NCI-H1417 (cell line): ENCODE data around the gene VAPB.

Experiments used
- DNase-seq, 3 experiments: peaks; one replicate each; lab custom pipeline; 2025; lab: John Stamatoyannopoulos, UW

The VAPB gene

DNA sequence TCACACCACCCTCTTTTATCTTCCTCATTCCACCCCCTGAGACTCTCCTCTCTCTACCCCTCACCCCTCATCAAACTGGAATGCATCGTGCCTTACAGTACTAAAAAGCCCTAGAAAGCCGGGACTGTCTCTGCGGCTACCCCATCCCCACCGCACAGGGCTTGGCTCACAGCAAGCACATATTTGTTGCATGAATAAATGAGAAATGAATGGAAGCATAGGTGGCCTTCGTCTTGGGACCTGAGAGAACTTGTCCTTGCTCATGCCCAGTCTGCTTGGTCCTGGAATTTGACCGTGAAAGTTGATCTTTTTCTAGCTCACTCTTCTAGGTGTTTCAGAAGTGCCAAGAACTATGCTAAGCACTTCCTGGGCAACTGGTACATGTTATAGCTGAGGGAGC lies 72.9 kb downstream of the VAPB start:
- no peak for DNase-seq

DNA sequence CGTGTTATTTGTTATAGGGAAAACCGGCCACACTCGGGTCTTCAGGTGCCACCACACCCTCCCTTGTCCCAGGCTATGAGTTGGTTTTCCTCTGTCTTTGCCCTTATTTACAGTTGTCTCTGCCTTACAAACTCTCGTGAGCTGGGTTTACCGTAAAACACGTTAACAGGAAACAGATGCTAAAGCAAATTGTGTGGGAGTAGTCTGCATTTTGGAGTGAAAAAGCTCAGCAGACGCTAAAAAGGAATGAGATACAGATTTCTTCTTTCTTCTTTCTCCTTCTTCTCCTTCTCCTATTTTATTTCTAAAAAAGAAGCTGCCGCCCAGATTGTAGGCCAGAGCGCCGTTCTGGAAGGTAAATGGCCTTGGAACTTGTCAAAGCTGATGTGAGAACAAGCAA lies 74.2 kb downstream of the VAPB start:
- DNase-seq: no peak

DNA sequence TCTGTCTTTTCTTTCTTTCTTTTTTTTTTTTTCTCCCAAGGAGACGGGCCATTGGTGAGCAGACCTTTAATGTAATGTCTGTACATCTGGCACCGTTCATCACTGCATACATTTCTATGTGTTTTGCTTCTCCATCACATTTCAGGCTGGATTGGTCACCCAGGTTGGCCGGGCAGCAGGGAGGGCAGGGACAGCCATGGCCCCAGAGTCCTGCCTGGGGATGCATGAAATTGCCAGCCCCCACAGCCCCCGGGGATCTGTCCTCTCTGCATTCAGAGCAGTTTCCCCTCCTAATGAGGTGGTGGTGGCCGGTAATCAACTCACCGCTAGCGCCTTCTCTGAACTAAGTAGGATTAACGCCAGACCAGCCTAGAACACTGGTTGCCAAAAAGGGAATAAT lies 75.8 kb downstream of the VAPB start:
- no peak for DNase-seq

GRCh38 chr20:58466095-58466708 lies 77.2 kb downstream of the VAPB start:
- DNase-seq: no peak

- no peak for DNase-seq
Observed at GRCh38 chr20:58466729-58467571, 77.9 kb downstream of the VAPB start.

GRCh38 chr20:58467572-58468527 lies 78.8 kb downstream of the VAPB start:
- DNase-seq: no peak

DNA sequence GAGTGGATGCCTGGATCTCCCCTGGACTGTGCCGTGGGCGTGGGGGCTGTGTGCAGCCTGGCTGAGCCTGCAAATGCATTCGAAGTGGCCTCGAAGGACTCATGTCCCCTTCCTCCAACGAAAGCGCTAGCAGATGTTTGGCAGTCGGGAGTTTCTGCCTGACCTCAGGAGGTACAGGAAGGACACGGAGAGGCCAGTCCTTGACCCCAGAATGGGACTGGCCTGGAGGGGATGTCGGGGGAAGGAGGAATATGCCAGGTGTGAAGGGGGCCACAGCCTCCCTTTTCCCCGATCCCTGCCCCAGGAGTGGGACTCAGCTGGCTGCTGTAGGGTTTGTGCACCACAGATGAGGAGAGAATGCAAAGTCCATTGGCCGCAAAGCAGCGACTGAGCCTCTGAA lies 80.6 kb downstream of the VAPB start:
- no peak for DNase-seq

GRCh38 chr20:58470336-58471192 lies 81.5 kb downstream of the VAPB start:
- DNase-seq: no peak

DNA sequence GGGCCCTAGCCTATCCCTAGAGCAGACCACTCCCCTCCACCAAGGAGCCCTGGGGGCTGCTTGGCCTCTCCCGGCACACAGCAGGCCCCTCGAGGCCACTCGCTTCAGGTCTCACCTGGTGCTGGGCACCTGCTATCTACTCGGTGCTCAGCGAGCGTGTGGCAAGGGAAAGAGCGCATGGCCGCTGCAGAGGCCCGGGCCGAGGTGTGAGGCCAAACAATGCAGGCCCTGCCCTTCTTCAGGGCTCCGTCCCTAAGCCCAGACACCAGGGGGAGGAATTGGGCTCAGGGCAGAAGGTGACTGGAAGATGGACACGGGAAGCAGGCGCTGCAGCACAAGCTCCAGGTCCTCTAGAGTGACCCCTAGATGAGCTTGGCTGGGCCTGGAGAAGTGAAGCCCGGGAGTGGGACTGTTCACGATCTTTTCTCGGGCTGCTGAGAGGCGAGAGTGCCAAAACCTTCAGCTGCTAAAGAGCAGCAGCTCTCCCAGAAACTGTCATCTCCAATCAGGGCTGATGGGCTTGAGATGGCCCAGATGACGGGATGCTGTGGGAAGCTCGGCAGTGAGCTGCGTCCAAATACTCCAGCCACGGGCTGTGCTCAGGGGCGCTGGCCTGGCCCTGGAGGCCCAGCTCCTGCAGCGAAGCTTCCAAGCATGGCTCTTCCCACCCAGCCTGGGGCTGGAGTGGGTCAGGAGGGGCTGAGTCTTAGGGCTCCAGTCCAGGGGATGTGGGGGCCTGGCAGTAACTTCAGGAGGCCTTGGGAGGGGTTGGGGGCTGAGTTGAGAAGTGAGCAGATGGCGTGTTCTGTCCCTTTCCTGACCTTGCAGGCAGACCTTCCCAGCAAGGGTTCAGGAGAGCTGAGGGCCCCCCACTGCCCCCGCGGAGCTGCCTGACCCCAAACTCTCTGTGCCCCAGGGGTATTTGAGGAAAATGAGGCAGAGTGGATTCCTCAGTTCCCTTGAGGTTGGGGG lies 82.5 kb downstream of the VAPB start:
- no peak for DNase-seq

- DNase-seq: no peak
Observed at GRCh38 chr20:58472273-58473018, 83.4 kb downstream of the VAPB start.

GRCh38 chr20:58473453-58474425 lies 84.7 kb downstream of the VAPB start:
- no peak for DNase-seq

DNA sequence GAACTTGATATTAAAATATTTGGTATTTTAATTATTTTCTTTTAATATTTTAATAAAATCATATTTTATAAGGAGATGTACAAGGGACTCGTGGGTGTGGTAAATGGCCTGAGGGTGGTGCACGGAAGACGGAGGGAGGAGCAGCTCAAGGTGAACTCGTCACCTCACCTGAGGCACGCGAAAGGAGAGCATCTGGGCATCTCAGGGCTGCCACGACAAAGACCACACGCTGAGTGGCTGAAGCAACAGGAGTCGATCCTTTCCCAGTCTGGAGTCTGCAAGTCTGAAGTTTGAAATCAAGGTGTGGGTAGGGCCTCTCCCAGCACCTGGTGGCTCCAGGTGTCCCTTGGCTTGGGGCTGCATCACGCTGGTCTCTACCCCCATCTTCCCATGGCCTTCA lies 86.4 kb downstream of the VAPB start:
- DNase-seq: no peak

DNA sequence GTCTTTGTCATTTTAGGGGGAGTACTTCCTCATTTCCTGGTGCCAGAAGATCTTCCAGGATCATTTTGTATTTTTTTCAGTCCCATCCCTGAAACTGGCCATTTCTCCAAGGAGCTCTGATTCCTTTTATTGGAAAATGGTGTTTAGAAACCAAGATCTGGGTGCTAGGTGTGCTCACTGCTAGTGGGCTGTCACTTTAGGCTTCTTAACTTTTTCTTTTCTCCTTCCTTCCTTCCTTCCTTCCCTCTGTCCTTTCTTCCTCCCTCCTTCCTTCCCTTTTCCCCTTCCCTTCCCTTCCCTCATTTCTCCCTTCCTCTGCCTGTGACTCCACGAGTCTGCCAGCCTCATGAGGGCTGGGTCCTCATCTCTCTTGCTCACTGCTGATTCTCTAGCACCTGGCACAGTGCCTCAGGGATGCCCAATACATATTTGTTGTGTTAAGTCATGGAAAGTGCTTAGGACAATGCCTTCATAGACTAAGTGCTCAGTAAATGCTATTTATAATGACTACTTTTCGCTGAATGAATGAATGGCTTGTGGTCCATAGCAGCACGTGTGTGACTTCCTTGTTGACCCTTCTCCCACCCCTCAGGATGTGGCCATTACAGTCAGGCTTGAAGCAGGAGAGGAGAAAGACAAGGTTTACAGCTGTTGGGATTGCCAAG lies 89.2 kb downstream of the VAPB start:
- no peak for DNase-seq

- no peak for DNase-seq
Observed at GRCh38 chr20:58479726-58480440, 90.9 kb downstream of the VAPB start.

DNA sequence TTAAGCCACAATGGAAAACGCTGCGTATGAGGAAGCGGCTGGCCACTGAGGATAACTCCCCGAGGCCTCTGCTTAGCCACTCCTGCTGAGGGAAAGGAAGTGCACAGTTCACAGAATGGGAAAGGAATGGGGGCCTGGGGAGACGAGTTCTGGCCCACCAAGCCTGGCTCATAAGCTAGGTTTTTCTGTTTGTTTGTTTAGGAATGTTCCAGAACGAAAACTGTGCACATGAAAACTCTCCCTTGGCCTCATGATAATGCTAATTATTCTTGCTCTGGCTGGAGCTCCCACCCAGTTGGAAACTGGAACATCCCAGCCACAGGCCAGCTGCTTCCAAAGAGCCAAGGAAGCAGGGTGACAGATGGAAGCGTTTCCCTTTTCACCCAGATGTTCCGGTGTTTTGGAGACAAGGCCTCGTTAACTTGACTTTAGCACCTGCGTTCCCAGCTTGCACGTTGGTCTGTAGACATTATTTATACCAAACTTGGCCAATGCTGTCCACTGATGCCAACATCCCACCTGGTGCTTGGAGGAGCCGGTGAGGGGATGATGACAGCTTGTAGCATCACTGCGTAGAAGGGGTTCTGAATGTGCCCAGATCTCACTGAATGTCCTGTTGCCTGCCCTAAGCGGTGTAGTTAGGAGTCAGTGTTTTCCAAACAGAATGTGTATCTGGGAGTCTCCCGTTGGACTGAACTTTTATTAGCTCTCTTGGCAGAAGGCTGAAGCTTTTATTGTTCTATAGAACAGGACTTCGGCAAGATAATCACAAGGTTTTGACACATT lies 91.7 kb downstream of the VAPB start:
- DNase-seq: no peak

- DNase-seq: peak in 1 of 3 experiments; percentile 13
Observed at GRCh38 chr20:58481481-58482021, 92.5 kb downstream of the VAPB start.
